GM12878 (cell line): ENCODE measurements around the gene SLC5A6. TPM values are rescaled to one million over a fixed set of nuclear protein-coding genes. Genes with fewer than 3 reads are reported as not detected.

Experiments
- BACH1 ChIP-seq: fragments of 450-650 bp; IDR thresholded peaks from 2 replicates; pipeline ENCODE4 v1.6.1; 2017; ENCODE audit warnings: mild to moderate bottlenecking, borderline replicate concordance
- E2F8 ChIP-seq: fragments of 450-650 bp; IDR thresholded peaks from 2 replicates; pipeline ENCODE4 v1.6.1; 2018; ENCODE audit warnings: mild to moderate bottlenecking, low read depth, moderate library complexity; ENCODE audit not compliant: partially characterized antibody
- ETV6 ChIP-seq, 2 experiments: fragments of 450-650 bp in 1 of 2; IDR thresholded peaks in 1 of 2; conservative IDR thresholded peaks in 1 of 2; 2 replicates each; pipeline ENCODE4 v1.6.1; 2014; ENCODE audit warnings: antibody characterized with exemption in 1 of 2, borderline replicate concordance in 1 of 2, low read depth in 1 of 2, mild to moderate bottlenecking in 1 of 2, moderate library complexity in 1 of 2
- IKZF1 ChIP-seq: fragments of 450-650 bp; conservative IDR thresholded peaks from 2 replicates; pipeline ENCODE4 v1.6.1; 2017; ENCODE audit warnings: antibody characterized with exemption, mild to moderate bottlenecking
- MXI1 ChIP-seq: fragments of 150-350 bp; IDR thresholded peaks from 2 replicates; pipeline ENCODE4 v1.6.1; 2011; ENCODE audit warnings: low read depth, mild to moderate bottlenecking, inconsistent platforms, low read length, improper control_type of control experiment
- POLR2A ChIP-seq: IDR thresholded peaks from 2 replicates; pipeline ENCODE4 v1.6.1; 2011; ENCODE audit warnings: low read depth, mild to moderate bottlenecking, low read length
- SIX5 ChIP-seq: IDR thresholded peaks from 2 replicates; pipeline ENCODE4 v1.6.1; 2011; ENCODE audit warnings: mild to moderate bottlenecking, low read depth, low read length, moderate library complexity; ENCODE audit not compliant: severe bottlenecking
- ZBTB33 ChIP-seq: fragments of 450-650 bp; IDR thresholded peaks from 2 replicates; pipeline ENCODE4 v1.6.1; 2017; ENCODE audit warnings: mild to moderate bottlenecking
- ZSCAN29 ChIP-seq: fragments of 450-650 bp; IDR thresholded peaks from 2 replicates; pipeline ENCODE4 v1.6.1; 2017; ENCODE audit warnings: mild to moderate bottlenecking, moderate library complexity
- polyA plus RNA-seq, 11 experiments: library from polyadenylated mRNA; depleted of rRNA in 4 of 11; unstranded in 6 of 11; stranded (reverse) in 5 of 11; fragments of >200 nt; fragmentation: Nextera tagmentation in 4 of 11; fragmentation: Illumina TruSeq in 1 of 11; extraction: Ambion mirVana in 4 of 11; extraction: Trizol in 1 of 11; gene quantifications; 1 replicate in 1 of 11; 2 replicates in 10 of 11; pipeline versions ENCODE4 v1.2.1 to v1.2.3, GENCODE V29; 2011 to 2016; ENCODE audit warnings: inconsistent platforms in 2 of 11, missing spikeins in 2 of 11, low read depth in 1 of 11
- total RNA-seq, 4 experiments: library from RNA; depleted of rRNA in 3 of 4; stranded (reverse); fragments of >200 nt in 3 of 4; fragmentation: Illumina TruSeq in 1 of 4; extraction: Trizol in 1 of 4; gene quantifications; 2 replicates each; pipeline versions ENCODE4 v1.2.1 to v1.2.3, GENCODE V29; 2013 to 2021
- TF ChIP-seq, protein P1 (sequence below): fragments of 450-650 bp; IDR thresholded peaks from 2 replicates; pipeline ENCODE4 v1.6.1; 2017; ENCODE audit warnings: low read depth, mild to moderate bottlenecking, moderate library complexity

The SLC5A6 gene
- total and polyA plus RNA-seq, 10 of the 15 experiments (the other 5 are each of a cell fraction or from before 2014, with no cell fraction given) = 13.1 to 101 (median 55.3) TPM

DNA sequence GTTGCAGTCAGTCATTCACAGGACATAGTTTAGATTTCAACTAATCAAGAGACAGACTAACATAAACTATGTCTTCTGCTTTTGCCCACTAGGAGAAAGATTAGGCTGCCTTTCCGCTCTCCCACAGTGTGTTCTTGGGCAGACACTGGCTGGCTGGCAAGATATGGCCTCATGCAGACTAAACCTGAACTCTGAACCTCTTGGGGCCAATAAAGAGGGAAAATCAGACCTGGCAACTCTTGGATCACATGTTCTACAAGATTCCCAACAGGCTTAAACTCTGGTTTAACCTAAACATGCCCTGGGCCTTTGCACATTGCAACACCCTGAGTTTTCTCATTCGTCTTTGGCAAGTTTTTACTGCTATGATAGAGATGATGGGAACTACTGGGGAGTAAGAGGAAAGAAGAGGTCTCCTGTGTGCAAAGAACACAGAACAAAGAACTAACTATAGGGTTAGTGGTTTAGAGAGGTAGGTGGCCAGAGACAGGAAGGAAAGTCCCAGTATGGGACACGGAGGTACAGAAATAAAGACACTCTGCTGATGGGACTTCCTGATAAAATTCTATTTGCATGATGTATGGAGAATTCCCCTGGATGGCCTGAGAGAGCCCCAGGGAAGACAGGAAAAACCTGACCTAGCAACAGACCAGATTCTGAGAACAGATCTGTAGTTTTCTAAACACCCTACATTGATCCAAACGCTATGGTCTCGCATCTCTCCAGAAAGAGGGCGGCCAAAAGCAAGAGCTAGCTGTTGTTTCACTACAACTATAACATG, 2.3 kb downstream of the SLC5A6 start (continued):
- TF ChIP-seq E2F8 = no peak
- no peak for TF ChIP-seq POLR2A
- no peak for TF ChIP-seq ZBTB33
- TF ChIP-seq BACH1 = no peak
- TF ChIP-seq MXI1 = no peak
- peak; percentile 28; the same call in 1 of the 2 replicates for TF ChIP-seq IKZF1
- no peak for TF ChIP-seq ETV6 (conservative IDR thresholded peaks at IDR 0.05 in 1 of 2, IDR thresholded peaks at IDR 0.05 in 1 of 2; ENCODE audit: borderline replicate concordance in 1 of 2, low read depth in 1 of 2)
- TF ChIP-seq ZSCAN29 = no peak
- TF ChIP-seq SIX5 = no peak
- TF ChIP-seq, protein P1, sequence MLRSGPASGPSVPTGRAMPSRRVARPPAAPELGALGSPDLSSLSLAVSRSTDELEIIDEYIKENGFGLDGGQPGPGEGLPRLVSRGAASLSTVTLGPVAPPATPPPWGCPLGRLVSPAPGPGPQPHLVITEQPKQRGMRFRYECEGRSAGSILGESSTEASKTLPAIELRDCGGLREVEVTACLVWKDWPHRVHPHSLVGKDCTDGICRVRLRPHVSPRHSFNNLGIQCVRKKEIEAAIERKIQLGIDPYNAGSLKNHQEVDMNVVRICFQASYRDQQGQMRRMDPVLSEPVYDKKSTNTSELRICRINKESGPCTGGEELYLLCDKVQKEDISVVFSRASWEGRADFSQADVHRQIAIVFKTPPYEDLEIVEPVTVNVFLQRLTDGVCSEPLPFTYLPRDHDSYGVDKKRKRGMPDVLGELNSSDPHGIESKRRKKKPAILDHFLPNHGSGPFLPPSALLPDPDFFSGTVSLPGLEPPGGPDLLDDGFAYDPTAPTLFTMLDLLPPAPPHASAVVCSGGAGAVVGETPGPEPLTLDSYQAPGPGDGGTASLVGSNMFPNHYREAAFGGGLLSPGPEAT = peak; percentile 50; the same call in 1 of the 2 replicates
